Stomach (tissue), 9 donors: ENCODE results near the gene ME3. TPM values are rescaled to one million over a fixed set of nuclear protein-coding genes. Genes with fewer than 3 reads are reported as not detected.

ENCODE experiments used
- DNase-seq, 2 donors: peaks; one replicate each; pipeline versions ENCODE4 v3.0.0 to v3.0.0-alpha.2; 2013 to 2019
- H3K27ac ChIP-seq, 5 donors: fragments of 200-600 bp in 4 of 5; sonication (generic) in 4 of 5; one replicate each; pipeline ENCODE4 v1.5.1; 2013 to 2019; ENCODE audit warnings: mild to moderate bottlenecking in 1 of 5, moderate library complexity in 1 of 5
- H3K27me3 ChIP-seq, 3 donors: fragments of 200-600 bp; sonication (generic); one replicate each; pipeline ENCODE4 v1.5.1; 2017 to 2019; ENCODE audit warnings: mixed run types in 1 of 3
- H3K36me3 ChIP-seq, 4 donors: fragments of 200-600 bp; sonication (generic); 1 replicate in 3 of 4; 2 replicates in 1 of 4; pipeline ENCODE4 v1.5.1; 2016 to 2019
- H3K4me1 ChIP-seq, 4 donors: fragments of 200-600 bp; sonication (generic); one replicate each; pipeline ENCODE4 v1.5.1; 2016 to 2019
- H3K4me3 ChIP-seq, 4 donors: fragments of 200-600 bp; sonication (generic) in 3 of 4; one replicate each; pipeline ENCODE4 v1.5.1; 2016 to 2019; ENCODE audit warnings: mild to moderate bottlenecking in 1 of 4
- H3K9me3 ChIP-seq, 4 donors: fragments of 200-600 bp; sonication (generic); one replicate each; pipeline ENCODE4 v1.5.1; 2016 to 2019
- EP300 ChIP-seq: sonication (generic); formaldehyde crosslinking; IDR thresholded peaks from one replicate; pipeline ENCODE4 v1.6.1; 2017; ENCODE audit warnings: antibody characterized with exemption
- POLR2A ChIP-seq, 4 donors: fragments of 450-650 bp; IDR thresholded peaks; one replicate each; pipeline ENCODE4 v1.6.1; 2016; ENCODE audit warnings: antibody characterized with exemption in 4 of 4, control low read depth in 2 of 4, mild to moderate bottlenecking in 1 of 4, moderate library complexity in 1 of 4
- POLR2AphosphoS5 ChIP-seq, 3 donors: sonication (generic); formaldehyde crosslinking; IDR thresholded peaks; one replicate each; pipeline ENCODE4 v1.6.1; 2016; ENCODE audit warnings: antibody characterized with exemption in 3 of 3
- WGBS, 5 donors: extraction: QIAGEN DNeasy Blood & Tissue Kit in 3 of 5; methylation state at CpG; one replicate each; pipeline versions ENCODE4 v1.1.5 to v1.1.7; 2013 to 2018; 5-methylcytosine and 5-hydroxymethylcytosine counted together
- intact Hi-C: fragments of 100-400 bp; cut with DNase I; formaldehyde crosslinking; loops from one replicate; pipeline ENCODE4 v1.15.1; 2023; ENCODE audit warnings: low total_unique reads
- polyA plus RNA-seq, 3 donors: library from polyadenylated mRNA; stranded (reverse); fragments of 200-250 nt; gene quantifications; one replicate each; pipeline ENCODE4 v1.2.3, GENCODE V29; 2013
- total RNA-seq, 5 donors: library from RNA; depleted of rRNA; stranded (reverse); fragments of >200 nt; gene quantifications; one replicate each; pipeline versions ENCODE4 v1.1.0 to v1.2.3, GENCODE V29; 2014 to 2016
- TF ChIP-seq, protein P1 (sequence below), 7 experiments: fragments of 450-650 bp in 4 of 7; fragments of 200-600 bp in 3 of 7; sonication (generic) in 3 of 7; IDR thresholded peaks; one replicate each; pipeline ENCODE4 v1.5.1; 2016 to 2019; ENCODE audit warnings: antibody characterized with exemption in 7 of 7, control low read depth in 2 of 7, mild to moderate bottlenecking in 1 of 7
- donor health status: healthy with polysubstance abuse.
- donor health status: Bipolar disorder and iron deficiency.
- donor health status: healthy.

Gene ME3
- total and polyA plus RNA-seq, 8 donors: 11.2 to 82.1 (median 51.1) TPM

DNA sequence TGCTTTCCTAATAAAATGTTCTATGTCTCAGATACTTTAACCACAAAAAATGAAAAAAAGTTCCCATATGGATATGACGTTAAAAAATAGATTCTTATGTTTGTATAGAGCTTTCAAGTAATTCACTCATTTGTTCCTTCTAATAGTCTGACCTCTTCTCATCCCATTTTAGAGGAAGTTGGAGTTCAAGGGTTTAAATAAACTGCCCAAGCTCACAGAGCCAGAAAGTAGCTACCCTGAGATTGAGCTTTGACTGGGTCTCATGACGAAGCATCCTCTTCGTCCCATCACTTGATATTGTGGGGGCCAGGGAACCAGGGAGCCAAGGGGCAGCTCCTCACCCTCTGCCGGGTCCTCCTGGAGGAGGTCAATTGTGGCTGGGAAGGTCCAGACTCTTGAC is 181.4 kb downstream of the ME3 start:
- DNase-seq: peak in 1 of 2 donors; percentile 15
- Histone ChIP-seq H3K36me3 (peaks cover 0 to 7% (median 2%) of the 10 kb centered on the region in 4 donors), H3K4me3 (no peak overlapping the region), H3K27ac (no peak overlapping the region), H3K4me1 (peaks cover 0 to 6% (median 0%) of the 10 kb centered on the region in 4 donors), H3K9me3 (no peaks in the 10 kb centered on the region), H3K27me3 (no peaks in the 10 kb centered on the region)
- TF ChIP-seq, protein P1, sequence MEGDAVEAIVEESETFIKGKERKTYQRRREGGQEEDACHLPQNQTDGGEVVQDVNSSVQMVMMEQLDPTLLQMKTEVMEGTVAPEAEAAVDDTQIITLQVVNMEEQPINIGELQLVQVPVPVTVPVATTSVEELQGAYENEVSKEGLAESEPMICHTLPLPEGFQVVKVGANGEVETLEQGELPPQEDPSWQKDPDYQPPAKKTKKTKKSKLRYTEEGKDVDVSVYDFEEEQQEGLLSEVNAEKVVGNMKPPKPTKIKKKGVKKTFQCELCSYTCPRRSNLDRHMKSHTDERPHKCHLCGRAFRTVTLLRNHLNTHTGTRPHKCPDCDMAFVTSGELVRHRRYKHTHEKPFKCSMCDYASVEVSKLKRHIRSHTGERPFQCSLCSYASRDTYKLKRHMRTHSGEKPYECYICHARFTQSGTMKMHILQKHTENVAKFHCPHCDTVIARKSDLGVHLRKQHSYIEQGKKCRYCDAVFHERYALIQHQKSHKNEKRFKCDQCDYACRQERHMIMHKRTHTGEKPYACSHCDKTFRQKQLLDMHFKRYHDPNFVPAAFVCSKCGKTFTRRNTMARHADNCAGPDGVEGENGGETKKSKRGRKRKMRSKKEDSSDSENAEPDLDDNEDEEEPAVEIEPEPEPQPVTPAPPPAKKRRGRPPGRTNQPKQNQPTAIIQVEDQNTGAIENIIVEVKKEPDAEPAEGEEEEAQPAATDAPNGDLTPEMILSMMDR (IDR thresholded peaks at IDR 0.05): no peak
- no peak for TF ChIP-seq POLR2A (IDR thresholded peaks at IDR 0.05)
- intact Hi-C loops: no loop called here
- 82 to 95% (median 89%) methylated on average over 4 of the region's 4 CpGs for WGBS, 5 donors

DNA sequence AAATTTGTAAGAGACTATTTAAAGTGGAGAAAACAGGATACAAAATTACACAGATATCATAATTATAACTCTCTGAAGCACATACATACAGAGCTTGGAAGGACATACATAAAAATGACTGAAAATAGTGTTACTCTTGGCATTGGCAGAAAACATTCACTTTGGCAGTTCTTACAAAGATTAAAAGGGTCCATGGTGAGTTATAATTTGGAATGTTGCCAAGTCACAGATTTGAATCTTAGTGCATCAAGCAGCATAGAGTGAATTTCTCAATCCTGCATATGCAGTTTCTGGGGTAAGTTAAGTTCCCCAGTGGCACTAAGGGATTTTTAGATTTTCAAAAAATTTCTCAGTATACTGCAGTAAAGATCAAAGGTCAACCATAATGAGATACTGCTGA is 181.8 kb downstream of the ME3 start:
- Histone ChIP-seq H3K27ac (no peak overlapping the region), H3K27me3 (no peaks in the 10 kb centered on the region), H3K9me3 (no peaks in the 10 kb centered on the region), H3K4me3 (no peak overlapping the region), H3K36me3 (peaks cover 0 to 3% (median 1%) of the 10 kb centered on the region in 4 donors), H3K4me1 (peaks cover 0 to 11% (median 0%) of the 10 kb centered on the region in 4 donors)
- no peak for TF ChIP-seq POLR2A (IDR thresholded peaks at IDR 0.05)
- TF ChIP-seq, protein P1 (IDR thresholded peaks at IDR 0.05): no peak
- TF ChIP-seq EP300: no peak
- TF ChIP-seq POLR2AphosphoS5 (IDR thresholded peaks at IDR 0.05): no peak
- peak in 1 of 2 donors; percentile 31 for DNase-seq
- intact Hi-C loops: no loop called here

DNA sequence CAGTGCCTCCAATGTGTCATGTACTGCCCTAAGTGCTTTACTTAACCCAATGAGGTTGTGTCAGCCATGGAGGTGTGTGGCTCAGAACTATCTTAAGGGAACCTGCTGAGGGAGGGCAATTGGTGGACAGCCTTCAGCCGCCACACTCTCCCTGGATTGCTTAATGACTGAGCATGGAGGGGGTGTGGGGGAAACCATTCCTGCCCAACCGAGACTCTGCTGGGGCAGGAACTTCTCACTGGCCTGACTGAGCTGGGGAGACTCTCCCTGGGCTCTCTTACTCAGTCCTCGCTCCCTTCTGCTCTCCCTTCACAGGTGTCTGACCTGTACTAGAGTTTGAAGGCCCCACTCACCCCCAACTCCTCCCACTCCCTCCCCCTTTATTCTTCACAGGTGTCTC is 183.0 kb downstream of the ME3 start:
- no peak for TF ChIP-seq EP300
- no peak for TF ChIP-seq POLR2AphosphoS5 (IDR thresholded peaks at IDR 0.05)
- TF ChIP-seq, protein P1 (IDR thresholded peaks at IDR 0.05): no peak
- no peak for TF ChIP-seq POLR2A (IDR thresholded peaks at IDR 0.05)
- DNase-seq: no peak
- Histone ChIP-seq H3K4me3 (no peak overlapping the region), H3K27me3 (no peaks in the 10 kb centered on the region), H3K27ac (no peak overlapping the region), H3K9me3 (no peaks in the 10 kb centered on the region), H3K36me3 (peaks cover 0 to 3% (median 0%) of the 10 kb centered on the region in 4 donors), H3K4me1 (peaks cover 0 to 21% (median 7%) of the 10 kb centered on the region in 4 donors)
- 93 to 98% (median 95%) methylated on average over 3 of the region's 3 CpGs for WGBS, 5 donors
- intact Hi-C loops: no loop called here

GRCh38 chr11:86488553-86488952 is 183.9 kb downstream of the ME3 start:
- no peak overlapping the region for H3K27ac ChIP-seq
- peaks cover 0 to 30% (median 11%) of the 10 kb centered on the region in 4 donors for H3K4me1 ChIP-seq
- no peak overlapping the region for H3K4me3 ChIP-seq
- H3K9me3 ChIP-seq: no peaks in the 10 kb centered on the region
- 89 to 96% (median 93%) methylated on average over 4 of the region's 4 CpGs for WGBS, 5 donors
- no peaks in the 10 kb centered on the region for H3K27me3 ChIP-seq
- intact Hi-C loops: no loop called here
- H3K36me3 ChIP-seq: peaks cover 0 to 3% (median 0%) of the 10 kb centered on the region in 4 donors
- no peak for DNase-seq
- TF ChIP-seq POLR2A (IDR thresholded peaks at IDR 0.05) (no peak), POLR2AphosphoS5 (IDR thresholded peaks at IDR 0.05) (no peak), EP300 (no peak)
- TF ChIP-seq, protein P1 (IDR thresholded peaks at IDR 0.05): no peak
